GM12873 (cell line): Measurements from ENCODE around the gene TCTN1.

Source experiments
- TF ChIP-seq, protein P1 (sequence below): IDR thresholded peaks from 2 replicates; pipeline ENCODE4 v1.5.1; 2012; ENCODE audit warnings: low read depth, mild to moderate bottlenecking, moderate library complexity, low read length, control low read depth; ENCODE audit not compliant: insufficient read depth; ENCODE audit errors: missing control alignments

Gene TCTN1

DNA sequence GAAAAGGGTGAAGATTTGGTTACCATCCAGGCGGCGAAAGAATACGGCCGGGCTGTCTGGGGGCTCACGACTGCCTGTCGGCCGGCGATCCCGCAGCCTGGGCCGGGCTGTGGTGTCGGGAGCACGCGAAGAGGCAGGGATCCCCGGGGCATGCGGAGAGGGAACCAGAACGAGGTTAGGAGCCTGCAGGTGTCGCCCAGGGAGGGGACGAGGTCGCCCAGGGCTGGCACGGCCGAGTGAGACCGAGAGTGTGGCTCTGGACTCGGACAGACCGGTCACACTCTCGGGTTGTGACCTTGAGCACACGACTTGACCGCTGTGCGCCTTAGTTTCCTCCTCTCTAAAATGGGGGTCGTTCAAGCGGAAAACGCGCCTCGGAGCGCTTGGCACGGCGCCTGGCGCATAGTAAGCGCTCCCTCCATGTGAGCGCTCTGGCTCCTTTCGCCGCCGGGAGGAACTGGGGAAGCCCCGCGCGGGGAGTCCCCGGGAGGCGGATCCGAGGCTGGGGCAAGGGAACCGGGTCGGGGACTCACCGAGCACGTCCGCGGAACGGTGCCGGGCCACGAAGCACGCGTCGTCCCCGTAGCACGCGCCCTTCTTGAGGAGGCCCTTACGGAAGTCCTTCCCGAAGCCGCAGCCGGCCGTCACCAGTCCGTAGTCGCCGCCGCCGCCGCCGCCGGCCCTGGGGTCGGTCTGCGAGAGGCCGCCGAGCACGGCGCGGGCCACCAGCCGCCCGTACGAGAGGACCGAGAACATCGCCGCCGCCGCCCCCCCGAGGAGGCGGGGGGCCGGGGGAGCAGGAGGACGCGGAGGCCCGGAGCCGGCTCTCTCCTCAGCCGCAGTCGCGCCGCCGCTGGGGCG, 31.4 kb upstream of the TCTN1 start:
- TF ChIP-seq, protein P1, sequence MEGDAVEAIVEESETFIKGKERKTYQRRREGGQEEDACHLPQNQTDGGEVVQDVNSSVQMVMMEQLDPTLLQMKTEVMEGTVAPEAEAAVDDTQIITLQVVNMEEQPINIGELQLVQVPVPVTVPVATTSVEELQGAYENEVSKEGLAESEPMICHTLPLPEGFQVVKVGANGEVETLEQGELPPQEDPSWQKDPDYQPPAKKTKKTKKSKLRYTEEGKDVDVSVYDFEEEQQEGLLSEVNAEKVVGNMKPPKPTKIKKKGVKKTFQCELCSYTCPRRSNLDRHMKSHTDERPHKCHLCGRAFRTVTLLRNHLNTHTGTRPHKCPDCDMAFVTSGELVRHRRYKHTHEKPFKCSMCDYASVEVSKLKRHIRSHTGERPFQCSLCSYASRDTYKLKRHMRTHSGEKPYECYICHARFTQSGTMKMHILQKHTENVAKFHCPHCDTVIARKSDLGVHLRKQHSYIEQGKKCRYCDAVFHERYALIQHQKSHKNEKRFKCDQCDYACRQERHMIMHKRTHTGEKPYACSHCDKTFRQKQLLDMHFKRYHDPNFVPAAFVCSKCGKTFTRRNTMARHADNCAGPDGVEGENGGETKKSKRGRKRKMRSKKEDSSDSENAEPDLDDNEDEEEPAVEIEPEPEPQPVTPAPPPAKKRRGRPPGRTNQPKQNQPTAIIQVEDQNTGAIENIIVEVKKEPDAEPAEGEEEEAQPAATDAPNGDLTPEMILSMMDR, result peak; percentile 4

DNA sequence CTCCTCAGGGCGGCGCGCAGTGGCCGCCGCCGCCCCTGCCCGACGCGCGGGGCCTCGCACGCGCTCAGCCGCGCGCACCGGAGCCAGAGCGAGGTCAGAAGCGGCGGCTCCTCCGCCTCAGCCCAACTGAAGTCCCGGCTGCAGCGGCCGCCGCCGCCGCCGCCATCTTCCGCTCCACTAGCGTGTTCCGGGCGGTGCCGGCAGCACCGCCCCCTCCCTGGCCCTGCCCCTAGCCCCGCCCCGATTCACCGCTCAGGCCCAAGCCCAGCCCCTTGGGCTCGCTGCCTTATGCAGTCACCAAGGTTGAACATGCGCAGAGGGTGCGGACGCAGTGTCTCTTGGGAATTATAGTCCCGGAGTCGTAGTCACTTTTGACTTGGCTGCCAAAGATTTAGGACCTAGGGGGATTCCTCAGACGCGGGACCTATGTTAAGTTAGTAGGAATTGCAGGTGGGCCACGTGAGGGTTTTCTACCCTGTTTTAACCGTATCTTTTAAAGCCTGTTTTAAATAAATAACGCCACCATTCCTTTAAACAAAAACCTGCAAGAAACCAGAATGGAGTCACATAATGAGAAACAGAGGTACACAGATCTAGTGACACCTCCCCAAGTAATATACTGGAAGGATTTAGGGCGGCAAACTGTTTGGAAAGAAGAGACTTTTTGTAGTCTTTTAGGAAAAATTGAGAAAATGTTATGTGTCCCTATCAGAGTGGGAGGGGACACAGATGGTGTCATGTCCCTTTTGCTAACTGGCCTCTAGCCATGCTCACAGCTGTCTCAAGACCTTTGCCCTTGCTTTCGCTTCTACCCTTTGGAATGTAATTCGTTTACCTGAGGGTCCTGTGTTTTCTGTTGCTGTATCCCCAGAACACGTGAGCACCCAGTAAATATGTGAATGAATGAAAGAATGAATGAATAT, 30.5 kb upstream of the TCTN1 start, which contains the start of gene PPTC7:
TSS of gene PPTC7 (minus strand) at position 182 of the 923 bp plus-strand sequence. CDS start 287 bp downstream, outside the sequence.
- TF ChIP-seq, protein P1, result no peak

DNA sequence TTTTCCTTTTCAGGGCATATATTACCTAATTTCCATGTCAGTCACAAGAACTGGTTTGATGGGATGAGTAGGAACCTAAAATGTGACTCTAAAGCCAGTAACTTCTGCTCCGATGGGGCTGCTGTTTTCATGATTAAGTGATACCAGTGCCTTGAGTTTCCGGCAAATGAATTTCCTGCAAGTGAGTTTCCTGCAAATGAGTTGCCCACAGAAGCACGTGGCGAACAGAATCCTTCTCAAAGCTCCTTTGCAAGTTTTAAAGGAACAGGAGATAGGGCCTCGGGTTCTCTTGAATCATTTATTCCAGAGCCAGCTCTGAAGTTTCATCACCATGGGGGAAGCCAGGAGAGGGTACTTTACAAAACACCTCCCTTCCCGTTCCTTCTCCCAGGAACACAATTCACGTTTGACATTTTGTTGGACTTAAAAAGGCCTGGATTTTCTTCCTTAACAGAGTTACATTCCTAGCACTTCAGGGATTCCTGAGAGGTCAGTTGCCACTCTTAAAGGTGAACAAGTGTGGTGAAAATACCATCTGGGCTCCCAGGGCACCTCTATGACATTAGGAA, 28.6 kb upstream of the TCTN1 start:
- TF ChIP-seq, protein P1, result no peak

DNA sequence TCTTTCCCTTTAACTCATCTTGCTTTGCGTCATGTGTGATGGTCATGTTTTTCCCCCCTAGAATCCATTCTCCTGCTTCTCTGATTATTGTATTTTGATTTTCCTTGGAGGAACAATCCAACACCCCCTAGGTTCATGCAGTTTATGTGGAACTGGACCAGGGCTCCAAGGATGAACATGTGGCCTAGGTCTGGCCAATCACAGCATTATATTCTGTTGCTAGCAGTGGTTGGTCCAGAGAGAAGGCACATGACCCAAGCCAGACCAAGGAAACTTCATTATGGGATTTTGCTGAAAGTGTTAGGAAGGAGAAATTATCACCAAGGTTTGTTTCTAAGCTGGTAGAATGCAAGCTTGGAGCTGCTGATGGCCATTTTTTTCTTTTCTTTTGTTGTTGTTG, 23.9 kb upstream of the TCTN1 start:
- TF ChIP-seq, protein P1, result no peak

DNA sequence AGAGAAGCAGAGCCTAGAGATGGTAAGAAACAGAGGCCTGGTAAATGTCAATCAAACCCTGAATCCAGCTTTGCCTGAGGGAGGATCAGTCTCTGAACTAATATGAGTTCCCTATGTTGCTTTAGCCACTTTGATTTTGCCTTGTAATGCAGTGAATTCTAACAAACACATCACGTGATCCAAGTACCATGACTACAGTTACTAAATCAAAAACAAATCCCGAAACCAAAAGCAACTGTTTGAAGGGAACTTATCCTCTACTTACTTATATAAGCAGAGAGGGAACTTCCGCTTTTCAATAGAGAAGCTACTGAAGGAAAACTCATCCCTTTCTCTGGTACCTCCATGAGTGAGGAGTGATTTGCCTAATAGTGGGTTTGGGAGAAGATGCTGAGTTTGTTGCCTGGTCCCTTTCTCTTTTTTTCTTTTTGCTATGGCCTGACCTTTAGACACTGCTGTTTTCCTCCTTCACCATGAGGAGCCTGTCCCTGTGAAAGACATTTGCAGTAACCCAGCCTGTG, 23.1 kb upstream of the TCTN1 start:
- TF ChIP-seq, protein P1, result no peak

DNA sequence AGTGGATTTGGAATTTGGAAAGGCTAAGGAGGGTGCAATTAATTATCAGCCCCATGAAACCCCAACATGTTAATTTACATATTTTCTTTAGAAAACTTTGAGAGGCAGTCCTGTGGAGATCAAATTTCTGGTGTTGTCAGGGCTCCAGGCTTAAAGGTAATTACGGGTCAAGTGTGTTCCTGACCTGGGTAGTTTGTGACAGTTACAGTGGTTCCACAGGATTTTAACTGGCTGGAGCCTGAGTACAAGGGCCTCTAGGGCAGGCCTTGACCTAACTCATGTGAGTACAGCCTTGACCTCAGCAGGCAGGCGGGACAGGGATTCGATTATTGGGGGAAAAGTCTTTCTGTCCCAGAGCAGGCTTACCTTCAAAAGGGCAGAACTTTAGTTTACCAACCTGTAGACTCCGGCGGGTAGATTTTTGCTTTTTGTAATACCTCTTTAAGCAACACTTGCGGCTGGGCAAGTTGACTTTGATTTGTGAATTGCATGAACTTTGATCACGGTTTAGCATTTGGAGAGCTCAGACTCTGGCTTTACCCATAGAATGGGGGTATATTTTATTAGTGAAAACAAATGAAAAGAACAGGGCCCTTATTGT, 22.4 kb upstream of the TCTN1 start:
- TF ChIP-seq, protein P1, result no peak
